NCI-H526 (cell line): ENCODE results near the gene DGKH.
"Not testable (repeated sequence)": the region's sequence is repeated elsewhere in the genome, so short reads cannot be mapped to it uniquely, and the experiment has no call there.

Experiments
- DNase-seq, 2 experiments: peaks; one replicate each; lab custom pipeline; 2025; lab: John Stamatoyannopoulos, UW

Gene DGKH

DNA sequence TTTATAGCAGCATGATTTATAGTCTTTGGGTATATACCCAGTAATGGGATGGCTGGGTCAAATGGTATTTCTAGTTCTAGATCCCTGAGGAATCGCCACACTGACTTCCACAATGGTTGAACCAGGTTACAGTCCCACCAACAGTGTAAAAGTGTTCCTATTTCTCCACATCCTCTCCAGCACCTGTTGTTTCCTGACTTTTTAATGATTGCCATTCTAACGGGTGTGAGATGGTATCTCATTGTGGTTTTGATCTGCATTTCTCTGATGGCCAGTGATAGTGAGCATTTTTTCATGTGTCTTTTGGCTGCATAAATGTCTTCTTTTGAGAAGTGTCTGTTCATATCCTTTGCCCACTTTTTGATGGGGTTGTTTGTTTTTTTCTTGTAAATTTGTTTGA, 114.9 kb downstream of the DGKH start:
- DNase-seq: not testable (repeated sequence)

DNA sequence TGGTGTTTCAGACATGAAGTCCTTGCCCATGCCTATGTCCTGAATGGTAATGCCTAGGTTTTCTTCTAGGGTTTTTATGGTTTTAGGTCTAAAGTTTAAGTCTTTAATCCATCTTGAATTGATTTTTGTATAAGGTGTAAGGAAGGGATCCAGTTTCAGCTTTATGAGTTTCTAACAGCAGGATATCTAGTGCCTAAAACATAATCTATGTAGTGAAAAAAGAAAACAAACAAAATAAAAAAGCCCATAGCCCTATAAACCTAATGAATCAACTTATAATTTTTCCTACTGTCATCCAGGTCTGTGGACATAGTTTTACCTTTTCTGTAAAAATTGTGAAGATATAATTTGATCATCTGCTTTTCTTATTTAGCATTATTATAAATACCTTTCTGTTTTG, 115.5 kb downstream of the DGKH start:
- not testable (repeated sequence) for DNase-seq

DNA sequence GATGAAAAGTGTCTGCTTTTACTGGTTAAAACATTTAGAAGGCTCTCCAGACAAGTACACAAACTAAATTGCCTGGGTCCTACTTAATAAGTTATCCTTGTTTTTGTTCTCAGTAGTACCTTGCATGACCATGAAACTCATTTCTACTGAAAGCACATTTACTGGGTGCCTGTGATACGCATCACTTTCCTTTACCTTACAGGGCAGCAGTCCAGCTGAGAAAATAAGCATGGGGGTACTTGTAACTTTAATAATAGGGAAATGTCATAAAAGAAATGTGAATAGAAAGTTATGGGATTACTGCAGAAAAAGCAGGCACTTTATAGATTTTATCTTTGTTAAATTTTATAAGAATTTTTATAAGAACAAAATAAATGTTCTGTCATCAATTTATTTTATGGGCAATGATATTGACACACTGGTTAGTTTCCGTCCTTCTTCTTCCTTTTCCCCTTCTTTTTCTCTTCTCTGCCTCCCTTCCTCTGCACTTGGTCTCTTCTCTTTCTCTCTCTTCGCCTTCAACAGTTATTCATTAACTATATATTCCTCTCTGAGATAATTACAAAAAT, 116.2 kb downstream of the DGKH start:
- DNase-seq: no peak

DNA sequence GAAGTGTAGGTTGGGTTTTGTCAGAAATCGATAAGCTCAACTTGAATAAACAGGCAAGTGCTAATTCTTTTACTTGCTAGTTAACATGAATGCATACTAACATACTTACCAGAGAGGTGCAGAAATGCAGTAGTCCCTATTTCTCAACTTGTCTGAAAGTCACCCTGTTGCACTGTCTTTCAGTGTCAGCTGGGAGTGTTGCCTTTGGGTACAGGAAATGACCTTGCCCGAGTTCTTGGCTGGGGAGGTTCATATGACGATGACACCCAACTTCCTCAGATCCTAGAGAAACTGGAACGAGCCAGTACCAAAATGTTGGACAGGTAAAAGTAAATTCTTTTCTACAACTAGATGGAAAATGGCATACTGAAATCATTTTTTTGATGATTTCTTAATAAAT, 120.0 kb downstream of the DGKH start:
- no peak for DNase-seq

DNA sequence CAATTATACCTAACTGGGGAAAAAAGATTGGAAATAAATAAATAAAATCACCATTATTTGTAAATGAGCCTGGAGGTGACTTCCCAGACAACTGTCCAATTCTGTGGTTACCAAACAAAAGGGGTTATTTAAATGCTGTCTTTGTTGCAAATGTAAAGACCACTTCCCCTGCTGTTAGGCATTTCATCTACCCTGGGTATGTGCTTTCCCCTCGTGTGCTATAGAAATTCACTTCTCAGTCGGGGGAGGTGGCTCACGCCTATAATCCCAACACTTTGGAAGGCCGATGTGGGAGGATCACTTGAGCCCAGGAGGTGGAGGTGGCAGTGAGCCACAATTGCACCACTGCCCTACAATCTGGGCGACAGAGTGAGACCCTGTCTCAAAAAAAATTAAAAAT, 121.6 kb downstream of the DGKH start:
- no peak for DNase-seq

DNA sequence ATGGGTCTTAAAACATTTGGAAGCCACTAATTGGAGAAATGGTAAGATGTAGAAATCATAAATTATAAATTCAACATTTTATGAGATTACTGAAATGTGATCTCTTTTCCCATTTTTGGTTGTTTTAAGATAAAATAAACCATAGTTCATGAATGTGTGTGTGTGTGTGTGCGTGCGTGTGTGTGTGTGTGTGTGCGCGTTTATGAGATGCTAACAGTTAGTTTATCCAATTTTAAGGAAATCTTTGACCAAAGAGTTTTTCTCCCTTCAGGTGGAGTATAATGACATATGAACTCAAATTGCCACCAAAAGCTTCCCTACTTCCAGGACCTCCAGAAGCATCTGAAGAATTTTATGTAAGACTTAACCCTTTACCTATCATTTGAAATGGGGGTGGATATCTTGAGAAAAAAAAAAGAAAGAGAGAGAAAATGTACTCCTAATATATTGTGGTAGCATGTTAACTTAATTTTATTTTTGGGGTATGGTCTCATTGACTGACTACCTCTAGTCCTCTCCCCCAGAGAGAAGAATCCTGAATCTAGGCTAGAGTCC, 125.4 kb downstream of the DGKH start:
- no peak for DNase-seq

DNA sequence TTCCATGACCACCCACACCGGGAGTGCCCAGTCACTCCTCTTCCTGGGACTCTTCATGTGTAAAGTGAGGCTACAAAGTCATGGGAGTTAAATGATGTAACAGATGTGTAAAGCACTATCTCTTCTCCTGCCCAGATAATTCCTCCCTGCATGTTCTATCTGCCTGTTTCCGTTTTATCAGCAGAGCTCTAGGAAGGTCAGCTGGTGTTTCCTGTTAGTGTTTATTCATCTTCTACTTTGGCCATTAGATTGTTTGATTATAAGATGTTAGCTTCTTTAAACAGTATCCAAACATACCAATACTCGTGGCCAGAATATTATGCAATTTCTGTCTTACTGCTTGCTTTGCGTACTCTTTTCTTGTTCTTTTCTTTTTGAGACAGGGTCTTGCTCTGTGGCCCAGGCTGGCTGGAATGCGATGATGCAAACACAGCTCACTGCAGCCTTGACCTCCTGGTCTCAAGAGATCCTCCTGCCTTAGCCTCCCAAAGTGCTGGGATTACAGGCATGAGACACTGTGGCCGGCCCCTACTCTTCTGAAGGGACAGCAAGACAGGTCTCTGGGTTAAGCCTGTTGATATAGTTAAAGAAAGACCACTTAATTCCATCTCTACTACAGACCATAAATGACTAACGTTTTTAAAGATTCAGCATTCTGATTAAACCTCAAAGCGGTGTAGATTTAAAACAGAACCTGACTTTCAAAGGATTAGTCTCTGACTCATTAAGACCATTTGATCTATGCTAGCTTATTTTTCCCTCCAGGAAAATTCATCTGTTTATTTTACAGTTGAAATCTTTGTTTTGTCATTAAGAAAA, 126.1 kb downstream of the DGKH start:
- DNase-seq: no peak

DNA sequence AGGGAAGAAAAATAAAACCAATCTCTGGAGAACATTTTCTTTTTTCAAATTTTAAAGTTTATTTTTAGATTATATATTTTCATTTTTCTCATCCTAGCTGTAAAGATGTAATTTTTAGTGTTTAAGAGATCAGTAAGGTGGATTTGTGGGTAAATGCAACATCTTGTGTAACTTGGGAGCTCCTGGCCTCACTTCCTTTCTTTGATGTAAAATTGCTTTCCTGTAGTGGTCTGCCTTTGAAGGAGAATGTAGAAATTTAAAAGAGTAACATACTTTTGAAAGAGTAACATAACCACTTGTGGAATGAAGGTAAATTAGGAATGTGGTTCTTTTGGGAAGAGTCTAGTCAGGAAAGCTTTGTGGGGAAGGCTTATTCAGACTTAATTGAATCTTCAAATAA, 127.8 kb downstream of the DGKH start:
- DNase-seq: no peak

DNA sequence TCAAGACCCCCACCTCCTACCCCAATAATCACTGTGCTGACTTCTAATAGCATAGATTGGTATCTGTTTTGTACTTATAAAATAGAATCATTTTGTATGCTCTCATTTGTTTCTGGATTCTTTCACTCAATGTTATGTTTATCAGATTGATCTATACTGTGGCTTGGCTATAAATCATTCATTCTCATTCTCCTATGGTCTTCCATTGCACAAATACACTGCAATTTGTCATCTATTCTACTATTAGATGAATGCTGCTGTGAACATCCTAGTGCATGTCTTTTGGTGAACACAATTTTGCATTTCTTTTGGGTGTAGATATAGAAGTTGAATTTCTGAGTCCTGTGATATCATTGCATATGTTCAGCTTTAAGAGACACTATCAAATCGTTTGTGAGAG, 128.7 kb downstream of the DGKH start:
- DNase-seq: no peak

DNA sequence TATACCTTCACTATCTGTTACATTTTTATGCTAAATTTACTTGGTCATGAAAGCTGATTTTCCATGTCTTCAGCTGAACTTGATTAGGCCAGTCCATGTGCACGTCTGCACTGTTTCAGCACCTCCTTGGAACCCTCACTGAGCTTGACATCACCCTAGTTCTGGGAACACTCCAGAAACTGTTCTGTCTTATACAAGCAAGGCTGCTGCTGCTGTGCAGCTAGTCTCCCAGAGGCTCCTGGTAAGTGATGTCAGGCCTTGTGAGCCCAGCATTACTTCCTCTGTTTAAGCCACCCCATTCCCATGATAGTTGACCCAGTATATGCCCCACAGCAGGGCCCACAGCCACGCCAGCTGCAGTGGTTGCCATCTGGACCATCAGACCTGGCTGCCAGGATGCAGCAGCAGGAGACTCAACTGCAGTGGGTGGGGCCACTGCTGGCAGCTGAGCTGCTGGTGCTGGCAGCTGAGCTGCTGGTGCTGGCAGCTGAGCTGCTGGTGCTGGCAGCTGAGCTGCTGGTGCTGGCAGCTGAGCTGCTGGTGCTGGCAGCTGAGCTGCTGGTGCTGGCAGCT, 133.0 kb downstream of the DGKH start:
- no peak for DNase-seq

DNA sequence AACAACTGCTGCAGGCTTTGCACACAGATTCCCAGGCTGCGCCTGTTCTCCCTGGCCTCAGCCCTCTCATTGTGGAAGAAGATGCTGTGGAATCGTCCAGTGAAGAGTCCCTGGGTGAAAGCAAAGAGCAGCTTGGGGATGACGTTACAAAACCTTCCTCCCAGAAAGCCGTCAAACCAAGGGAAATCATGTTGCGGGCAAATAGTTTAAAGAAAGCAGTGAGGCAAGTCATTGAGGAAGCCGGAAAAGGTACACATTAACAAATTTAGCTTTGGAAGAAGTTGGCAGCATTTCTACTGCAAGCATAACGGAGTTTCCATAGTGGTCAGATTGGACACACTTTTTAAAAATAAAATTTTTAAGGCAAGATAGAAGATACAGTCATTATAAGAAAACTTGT, 140.6 kb downstream of the DGKH start:
- no peak for DNase-seq

DNA sequence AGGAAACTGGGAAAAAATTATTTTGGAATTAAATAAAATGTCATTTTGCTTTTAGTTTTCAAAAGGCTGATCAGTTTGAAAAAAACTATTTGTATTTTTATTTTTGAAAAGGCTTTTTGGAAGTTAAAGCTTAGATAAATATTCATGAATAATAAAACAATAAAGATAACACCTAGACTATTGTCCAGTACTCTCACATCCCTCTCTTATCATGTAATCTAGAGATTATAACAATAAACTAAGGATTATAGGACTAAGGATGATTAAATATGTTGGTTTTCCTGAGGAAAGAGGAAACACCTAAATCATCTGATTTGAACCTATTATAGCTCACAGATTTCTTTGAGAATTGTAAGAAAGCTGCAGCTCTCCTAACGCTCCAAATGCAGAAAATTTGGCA, 142.1 kb downstream of the DGKH start:
- DNase-seq: no peak

DNA sequence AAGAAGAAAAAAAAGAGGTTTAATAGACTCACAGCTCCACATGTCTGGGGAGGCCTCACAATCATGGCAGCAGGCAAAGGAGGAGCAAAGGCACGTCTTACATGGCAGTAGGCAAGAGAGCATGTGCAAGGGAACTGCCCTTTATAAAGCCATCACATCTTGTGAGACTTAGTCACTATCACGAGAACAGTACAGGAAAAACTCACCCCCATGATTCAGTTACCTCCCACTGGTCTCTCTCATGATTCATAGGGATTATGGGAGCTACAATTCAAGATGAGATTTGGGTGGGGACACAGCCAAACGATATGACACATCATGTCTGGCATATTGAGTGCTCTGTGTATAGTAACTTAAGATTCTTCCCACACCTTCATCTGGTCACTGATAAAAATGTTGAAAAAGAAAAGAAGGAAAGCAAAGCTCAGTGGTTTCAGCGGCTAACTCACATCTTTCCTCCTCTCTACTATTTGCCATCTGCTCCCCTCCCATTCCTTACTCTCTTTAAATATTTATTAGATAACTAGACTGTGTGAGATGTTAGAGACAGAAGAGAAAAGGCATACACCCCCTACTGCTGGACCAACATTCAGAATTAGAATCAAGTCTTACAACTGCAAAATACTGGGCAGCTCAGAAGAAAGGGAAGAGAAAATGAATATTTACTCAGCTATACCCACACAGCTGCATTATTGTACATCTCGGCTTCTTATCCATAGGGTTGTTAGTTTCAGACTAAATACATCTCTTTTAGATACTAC, 163.4 kb downstream of the DGKH start:
- DNase-seq: no peak

DNA sequence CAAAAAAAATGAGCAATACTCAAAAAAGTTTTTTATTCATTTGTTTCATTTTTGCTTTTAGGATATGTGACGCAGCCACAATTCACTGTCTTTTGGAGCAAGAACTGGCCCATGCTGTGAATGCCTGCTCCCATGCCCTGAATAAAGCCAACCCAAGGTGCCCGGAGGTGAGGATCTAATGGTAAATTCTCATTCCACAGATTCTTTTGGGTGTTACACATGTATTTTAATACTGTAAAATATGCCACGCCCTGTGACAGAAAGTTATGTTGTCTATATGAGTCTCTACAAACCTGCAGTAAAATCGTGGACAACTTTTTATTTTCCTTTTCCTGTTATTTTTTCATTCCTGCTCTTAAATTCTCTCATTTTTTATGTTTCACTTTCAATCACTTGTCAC, 166.0 kb downstream of the DGKH start:
- DNase-seq: no peak

DNA sequence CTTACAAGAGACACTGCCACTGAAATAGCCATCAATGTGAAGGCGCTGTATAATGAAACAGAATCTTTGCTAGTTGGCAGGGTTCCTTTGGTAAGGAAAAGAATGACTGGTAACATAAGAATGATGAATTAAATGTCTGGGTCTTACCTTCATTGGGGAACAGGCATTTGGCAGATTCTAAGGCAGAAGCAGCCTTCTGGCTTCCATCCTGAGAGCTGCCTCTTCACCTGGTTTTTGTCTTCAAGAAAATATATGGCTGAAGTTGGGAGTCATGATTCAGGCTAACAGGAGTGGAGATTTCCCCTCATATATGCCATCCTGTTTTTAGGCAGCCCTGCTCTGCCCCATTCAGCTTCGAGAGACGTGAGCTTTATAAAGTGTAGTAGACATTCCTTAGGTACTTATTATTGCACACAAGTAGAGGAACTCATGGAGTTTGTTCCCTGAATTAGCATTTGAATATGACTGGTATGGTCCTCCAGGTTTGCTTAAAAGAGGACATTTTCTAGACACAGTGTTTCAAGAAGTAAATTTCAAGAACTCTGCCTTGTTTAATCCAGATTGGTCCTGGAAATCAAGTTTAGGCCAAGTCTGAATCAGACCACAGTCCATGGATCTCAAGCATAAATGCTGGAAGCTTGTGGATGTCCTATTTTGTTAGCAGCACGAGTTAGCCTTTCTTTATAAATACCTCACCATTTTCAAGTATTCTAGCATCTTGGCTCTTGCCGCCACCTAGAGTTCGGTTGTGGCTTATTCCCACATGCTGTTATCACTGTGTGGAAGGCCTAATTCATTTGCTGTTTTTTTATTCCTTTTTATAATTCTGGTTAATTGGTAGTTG, 167.4 kb downstream of the DGKH start:
- peak in 1 of 2 experiments; percentile 43 for DNase-seq

DNA sequence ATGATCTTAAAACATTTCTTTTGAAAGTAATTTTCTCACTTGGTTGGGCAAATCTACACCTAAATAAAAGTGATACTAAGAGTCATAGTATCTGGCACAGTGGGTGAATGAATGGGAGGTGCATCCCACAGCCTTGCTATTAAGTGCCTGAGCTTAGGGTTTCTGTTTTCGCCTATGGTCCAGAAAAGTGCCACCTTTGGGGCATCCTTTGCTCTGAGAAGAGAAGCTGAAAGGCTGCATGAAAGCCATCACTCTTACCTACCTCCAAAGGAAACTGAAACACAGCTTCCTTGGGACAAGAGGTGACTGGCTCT, 167.9 kb downstream of the DGKH start:
- no peak for DNase-seq

DNA sequence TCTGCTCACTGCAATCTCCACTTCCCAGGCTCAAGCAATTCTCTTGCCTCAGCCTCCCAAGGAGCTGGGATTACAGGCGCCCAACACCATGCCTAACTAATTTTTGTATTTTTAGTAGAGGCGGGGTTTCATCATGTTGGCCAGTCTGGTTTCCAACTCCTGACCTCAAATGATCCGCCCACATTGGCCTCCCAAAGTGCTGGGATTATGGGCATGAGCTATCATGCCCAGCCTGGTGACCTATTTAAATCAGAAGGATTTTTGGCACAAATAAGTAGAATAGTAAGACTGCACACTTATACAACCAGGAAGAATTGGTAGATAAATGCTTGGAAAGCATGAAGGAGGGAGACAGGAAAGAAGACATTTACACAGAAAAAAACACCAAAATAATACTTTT, 170.1 kb downstream of the DGKH start:
- DNase-seq: no peak

DNA sequence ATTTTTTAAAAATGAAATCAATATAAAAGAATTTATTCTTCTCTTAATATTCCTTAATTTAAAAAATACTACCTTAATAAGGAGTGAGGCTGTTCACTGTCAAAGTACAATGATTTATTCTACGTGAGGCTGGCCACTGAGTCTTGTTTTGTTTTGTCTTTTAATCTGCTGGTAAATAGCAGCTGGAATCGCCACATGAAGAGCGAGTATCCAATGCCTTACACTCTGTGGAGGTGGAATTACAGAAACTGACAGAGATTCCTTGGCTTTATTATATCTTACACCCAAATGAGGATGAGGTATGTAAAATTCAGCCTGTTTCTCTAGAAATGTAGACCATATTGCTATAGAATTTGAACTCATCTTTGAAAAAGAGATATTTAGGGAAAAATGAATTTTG, 170.6 kb downstream of the DGKH start:
- no peak for DNase-seq

DNA sequence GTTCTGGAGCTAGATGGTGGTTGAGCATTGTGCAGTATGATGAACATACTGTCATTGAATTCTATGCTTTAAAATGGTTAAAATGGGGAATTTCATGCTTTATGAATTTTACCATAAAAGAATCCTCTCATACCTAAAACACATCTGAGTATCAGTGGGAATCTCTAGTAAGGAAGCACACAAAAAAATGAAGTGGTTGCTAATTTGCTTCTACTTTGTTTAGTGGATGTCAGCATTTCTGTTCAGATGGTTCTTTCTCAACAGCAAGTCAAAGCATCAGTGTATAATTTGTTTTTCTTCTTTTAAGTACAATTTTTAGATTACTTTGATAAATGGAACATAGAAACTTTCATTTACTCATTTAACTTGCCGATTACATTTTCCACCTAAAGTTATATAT, 171.4 kb downstream of the DGKH start:
- DNase-seq: peak in 1 of 2 experiments; percentile 4

DNA sequence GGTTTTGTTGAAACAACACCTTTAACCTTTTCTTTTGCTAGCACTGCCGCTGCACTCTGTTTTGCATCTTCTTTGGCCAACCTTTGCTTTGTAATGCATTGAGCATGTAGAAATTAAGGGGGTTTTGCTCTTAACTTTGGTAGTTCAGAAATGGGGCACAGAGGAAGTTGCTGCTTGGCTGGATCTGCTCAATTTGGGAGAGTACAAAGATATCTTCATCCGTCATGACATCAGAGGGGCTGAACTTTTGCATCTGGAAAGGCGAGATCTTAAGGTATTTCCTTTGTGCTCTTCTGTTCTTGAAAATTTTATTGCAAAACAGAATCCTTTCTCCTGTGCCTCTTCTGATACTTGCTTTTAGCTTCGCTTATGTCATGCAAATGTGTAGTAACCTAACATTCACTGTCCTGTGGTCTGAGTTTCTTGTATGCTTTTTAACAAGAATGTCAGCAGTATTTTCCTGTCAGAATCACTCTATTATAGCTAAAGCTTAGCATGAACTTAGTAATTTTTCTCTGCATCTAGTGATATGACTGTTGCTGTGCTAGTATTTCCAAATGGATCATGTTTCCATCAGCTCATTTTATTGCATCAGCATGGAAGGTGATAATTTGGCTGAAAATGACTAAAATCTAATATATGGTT, 172.8 kb downstream of the DGKH start:
- no peak for DNase-seq

DNA sequence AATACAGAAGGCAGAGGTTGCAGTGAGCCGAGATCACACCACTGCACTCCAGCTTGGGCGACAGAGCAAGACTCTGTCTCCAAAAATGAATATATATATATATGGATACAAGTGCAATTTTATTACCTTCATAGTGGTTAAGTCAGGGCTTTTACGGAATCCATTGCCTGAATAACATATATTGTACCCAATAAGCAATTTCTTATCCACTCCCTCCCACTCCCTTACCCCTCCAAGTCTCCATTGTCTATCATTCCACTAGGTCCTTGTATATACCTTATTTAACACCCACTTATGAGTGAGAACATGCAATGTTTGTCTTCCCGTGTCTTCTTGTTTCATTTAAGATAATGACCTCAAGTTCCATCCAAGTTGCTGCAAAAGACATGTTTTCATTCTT, 175.2 kb downstream of the DGKH start:
- no peak for DNase-seq
